Posterior cingulate gyrus (tissue), 11 donors: ENCODE data around the gene PLCB2.

Experiments
- DNase-seq, 10 donors: peaks; one replicate each; pipeline versions ENCODE4 v3.0.0 to v3.0.0-alpha.2; 2020 to 2021; ENCODE audit warnings: mixed read lengths in 3 of 10
- intact Hi-C: fragments of 100-400 bp; cut with DNase I; formaldehyde crosslinking; loops from one replicate; pipeline ENCODE4 v1.15.1; 2023

PLCB2 gene

DNA sequence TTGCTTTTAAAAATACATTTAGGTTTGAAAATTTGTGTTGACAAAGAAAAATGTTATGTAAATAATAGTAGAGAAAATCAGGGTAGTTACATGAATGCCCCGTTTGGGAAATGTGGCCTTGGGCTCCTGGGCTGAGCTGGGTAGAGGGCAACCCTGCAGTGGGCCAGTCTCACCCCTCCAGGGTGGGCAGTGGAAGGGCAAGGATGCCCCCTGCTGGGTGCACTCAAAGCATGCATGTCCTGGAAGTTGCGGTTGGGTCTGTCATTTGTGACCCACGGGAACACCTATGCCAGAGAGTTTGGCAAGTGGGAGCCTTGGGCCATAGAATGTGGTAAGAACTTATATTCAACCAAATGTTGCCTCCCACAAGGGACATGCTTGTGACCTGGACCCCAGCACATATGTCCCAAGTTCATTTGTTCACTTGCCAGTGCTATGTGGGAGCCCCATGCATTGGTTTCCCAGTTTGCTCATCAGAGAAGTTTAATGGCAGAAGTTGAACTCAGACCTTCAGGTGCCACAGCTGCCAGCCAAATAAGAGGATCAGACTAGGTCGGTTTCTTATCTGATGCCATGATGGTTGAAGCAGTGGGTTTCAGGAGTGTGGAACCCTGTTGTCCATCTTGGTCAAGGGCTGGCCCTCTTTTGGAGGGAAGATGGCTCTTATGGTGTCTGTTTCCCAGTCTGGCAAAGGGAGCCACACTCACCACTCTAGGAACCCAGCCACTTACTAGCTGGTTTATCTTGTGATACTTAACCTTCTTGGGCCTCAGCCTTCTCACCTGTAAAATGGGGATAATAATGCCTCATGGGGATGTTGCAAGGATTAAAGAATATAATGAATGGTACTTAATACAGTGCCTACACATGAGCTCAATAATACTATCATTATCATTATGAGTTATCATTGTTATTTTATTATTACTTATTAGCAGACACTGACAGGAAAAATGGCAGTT lies 2.5 kb upstream of the PLCB2 start:
- intact Hi-C loops: no loop called here
- peak in 7 of 10 donors; percentile 36 to 94 (median 59) for DNase-seq

DNA sequence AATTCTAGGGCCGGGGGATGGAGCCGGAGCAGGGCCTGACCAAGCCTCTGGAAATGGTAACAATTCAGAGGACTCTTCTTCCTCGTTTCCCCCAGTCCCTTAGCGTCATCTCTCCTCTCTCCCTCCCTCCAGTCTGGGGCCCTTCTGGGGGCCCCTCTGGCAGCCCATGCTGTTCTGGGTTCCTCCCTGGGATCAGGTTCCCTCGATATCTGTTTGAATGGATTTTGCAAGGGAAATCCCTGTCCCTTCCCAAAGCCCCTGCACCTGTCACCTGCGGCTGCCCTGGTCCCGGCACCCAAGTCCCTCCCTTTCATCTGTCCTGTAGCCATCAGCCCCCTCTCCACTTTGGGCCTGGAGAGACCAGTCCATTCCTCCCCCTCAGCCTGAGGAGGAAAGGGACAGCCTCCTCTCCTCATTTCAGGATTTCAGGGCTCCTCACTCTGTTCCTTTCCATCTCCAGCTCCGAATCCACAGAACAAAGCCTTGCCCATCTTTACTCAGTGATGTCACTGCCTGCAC lies 1.7 kb upstream of the PLCB2 start:
- intact Hi-C loops: no loop called here
- peak in 2 of 10 donors; percentile 26 to 32 for DNase-seq

DNA sequence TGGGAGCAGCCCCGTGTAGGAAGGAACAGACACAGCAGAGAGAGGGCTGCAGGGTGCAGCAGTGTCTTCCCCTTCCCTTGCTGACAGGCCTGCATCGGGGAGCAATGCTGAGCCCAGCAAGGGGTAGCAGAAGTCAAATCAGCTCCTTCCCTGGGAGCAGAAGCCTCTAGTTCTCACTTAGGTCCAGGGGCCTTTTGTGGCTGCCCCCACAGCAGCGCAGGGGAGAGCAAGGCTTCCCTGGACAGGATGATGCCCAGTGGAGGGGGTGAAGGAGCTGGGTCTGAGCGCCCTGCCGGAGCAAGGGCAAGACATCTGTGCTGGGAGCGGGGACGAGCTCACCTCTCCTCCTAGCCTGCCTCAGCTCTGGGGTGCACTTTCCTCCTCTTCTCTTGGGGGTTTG lies 827 bp downstream of the PLCB2 start:
- intact Hi-C loops: no loop called here
- DNase-seq: peak in 2 of 10 donors; percentile 37 to 75

DNA sequence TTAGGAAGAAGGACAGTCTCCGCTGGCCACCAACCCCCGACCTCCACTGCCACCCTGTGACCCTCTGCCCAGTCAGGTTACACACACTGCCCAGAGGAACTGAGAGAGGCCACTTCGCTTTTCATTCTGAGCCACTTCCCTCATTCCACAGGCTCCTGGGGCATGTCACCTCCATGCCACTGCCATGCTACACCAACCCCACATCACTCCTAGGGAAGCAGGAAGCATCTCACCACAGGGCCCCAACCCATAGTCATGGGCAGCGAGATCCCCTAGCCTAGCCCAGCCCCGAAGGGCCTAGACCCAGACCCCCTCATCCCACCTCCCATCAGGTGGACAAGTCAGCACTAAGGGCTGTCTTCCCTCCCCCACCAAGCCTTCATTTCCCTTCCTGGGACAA lies 1.4 kb downstream of the PLCB2 start:
- intact Hi-C loops: no loop called here
- DNase-seq: peak in 2 of 10 donors; percentile 73 to 82

DNA sequence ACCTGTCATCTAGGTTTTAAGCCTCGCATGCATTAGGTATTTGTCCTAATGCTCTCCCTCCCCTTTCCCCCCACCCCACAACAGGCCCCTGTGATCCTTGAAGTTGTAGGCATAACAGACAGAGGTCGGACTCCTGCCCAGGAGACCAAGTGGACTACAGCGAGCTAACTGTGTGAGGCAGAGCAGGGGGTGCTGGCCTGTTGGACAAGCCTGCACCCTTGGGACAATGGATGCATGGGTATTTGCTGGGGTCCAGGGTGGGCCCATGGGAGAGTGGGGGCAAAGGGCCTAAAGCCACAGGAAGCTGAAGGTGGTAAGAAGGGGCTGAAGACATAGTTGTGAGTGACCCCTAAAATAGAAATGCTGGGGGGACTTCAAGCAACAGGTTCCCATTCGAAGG lies 2.5 kb downstream of the PLCB2 start:
- peak in 2 of 10 donors; percentile 18 to 52 for DNase-seq
- intact Hi-C loops: no loop called here

DNA sequence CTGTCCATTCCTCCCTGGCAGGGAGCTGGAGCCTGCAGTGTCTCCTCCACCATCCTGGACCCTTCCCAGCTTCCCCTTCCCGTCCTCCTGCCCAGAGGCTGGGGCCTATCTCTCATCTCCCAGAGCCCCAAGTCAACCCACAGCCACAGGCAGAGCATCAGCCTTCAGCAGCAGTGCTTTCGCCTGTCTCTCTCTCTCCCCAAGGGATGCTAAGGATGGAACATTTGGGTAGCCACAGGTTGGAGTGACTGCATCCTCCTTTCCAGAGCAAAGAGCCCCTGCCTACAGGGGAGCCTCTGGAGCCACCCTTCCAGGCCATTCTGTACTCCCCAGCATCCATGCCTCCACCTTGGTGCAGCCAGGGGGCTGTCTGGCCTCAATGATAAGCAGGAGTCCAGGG lies 4.2 kb downstream of the PLCB2 start:
- intact Hi-C loops: no loop called here
- DNase-seq: peak in 2 of 10 donors; percentile 9 to 51

DNA sequence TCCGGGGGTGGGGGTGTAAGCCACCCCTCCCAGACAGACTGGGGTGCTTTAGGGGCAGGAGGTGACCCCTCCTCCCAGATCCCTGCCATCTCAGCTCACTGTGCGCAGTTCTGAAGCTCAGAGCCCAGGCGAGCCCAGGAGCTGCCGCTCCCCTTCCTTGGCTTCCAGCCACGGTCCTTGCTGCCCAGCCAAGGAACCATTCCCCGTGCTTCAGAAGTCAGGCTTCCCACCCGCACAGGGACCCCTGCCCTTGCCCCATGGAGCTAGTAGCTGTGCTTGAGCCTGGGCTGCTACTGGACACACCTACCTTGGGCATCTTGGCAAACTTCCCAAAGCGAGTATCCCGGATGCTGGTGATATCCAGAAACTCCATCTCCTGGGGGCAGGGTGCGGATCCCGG lies 4.8 kb downstream of the PLCB2 start:
- peak in 2 of 10 donors; percentile 37 to 77 for DNase-seq
- intact Hi-C loops: no loop called here

DNA sequence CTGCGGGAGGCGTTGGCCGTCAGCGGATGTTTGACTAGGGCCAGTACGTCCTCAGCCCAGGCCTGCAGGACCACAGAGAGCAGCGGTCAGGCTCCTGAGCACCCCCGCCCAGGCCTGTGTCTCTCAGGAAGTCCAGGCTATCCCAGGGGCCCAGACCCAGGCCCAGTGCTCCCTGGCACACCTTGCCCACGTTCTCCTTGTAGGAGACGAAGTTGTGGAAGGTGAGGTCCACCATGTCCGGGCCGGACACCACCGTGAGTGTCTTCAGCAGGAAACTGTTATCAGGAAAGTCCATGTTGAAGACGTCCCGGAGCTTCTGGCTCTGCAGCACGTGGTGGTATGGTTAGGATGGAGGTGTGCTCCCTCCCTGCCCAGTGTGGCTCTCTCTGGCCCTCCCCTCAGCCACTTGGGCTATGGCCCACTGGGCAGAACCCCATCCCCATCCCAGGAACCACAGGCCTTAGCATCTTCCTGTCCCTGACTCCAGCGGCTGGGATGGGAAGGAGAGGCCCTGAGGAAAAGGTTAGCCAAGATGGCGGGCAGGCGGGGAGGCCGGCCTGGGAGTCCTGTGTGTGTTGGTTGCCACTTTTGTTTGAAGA lies 5.3 kb downstream of the PLCB2 start:
- DNase-seq: peak in 3 of 10 donors; percentile 52 to 79 (median 62)
- intact Hi-C loops: no loop called here

DNA sequence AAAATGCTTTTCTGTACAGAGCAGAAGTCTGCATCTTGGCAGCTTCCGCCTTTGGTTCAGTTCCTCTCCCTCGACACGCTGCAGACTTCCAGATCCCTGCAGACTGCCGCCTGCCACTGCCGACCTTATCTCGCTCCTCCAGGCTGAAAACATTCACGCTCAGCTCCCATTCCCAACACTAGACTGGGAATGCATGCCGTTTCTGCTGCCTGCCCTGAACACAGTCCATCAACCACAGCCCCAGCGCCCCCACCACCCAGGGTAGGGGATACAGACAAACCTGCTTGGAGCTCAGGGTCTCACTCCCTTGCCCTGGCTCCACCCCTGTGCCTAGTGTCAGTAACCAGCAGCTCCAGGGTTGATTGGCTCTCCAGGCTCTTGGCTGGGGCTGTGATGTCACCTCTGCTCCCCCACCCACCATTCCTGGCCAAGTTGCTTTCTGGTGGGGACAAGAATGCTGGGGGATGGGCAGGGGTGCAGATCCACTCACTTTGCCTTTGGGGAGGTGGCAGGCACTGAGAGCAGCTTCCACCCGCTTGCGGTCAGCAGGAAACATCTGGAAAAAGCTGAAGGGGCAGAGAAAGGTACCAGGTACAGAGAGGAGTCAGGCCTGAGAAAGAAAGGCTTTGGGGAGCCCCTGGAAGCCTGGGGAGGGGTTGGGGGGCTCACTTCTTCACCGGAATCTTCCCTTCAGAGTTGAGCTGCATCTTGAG lies 6.1 kb downstream of the PLCB2 start:
- intact Hi-C loops: no loop called here
- DNase-seq: peak in 2 of 10 donors; percentile 56 to 63

DNA sequence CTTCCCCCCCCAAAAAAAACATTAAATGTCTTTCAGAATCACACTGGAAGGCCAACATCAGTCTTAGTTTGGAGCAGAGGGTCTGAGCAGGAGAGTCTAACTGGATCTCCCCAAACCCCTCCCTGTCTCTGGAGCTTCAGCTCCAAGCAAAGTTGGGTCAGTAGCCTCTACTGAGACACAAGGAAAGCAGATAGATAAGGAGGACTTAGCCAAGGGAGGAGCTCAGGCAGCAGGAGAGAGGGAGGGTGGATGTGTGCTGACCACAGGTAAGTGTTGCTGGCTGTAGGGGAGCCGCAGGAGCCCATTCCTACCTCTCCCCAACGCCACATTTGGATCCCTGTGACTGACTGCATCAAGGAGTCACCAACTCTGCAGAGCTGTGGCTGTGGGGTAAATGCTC lies 7.0 kb downstream of the PLCB2 start:
- intact Hi-C loops: no loop called here
- peak in 1 of 10 donors; percentile 51 for DNase-seq

DNA sequence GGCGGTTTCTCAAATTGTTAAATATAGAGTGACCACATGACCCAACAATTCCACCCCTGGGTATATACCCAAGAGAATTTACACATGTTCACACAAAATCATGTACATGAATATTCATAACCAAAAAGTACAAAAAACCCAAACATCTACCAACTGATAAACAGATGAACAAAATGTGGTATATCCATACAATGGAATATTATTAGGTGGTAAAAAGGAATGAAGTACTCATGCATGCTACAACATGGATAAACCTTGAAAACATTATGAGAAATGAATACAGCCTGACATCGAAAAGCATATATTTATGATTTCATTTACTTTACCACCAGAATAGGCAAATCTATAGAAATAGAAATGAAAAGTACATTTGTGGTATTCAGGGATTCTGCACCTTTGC lies 7.4 kb downstream of the PLCB2 start:
- intact Hi-C loops: no loop called here
- DNase-seq: no peak

DNA sequence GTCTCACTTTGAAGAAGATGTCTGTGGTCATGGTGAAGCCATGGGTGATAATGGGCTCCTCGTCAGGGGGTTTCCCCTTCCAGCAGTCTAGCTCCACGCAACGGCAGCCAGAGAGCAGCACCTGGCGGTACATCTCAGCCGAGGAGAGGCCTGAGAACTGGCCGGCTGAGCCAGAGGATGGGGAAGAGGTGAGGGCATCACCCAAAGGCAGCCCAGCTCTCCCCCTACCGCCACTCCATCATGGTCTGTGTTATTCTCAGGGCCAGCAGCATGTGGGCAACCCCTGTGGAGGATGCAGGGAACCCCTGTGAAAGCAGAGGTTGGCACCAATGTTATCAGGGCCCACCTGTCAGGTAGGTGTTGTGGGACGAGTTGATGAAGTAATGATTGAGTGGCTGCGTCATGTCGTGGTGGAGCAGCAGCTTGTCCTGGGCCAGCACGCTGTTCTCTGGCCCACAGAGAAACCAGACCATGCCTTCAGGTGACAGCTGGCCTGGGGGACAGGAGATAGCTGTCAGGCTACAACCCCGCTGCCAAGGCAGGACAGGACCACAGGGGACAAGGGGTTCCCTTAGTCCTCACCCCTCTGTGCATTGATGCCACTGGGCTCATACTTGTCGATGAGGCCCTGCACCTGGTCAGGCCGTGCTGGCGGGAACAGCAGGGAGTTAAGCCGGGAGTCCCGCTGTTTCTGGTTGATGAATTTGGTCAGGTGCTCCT lies 9.4 kb downstream of the PLCB2 start:
- peak in 2 of 10 donors; percentile 66 to 77 for DNase-seq
- intact Hi-C loops: no loop called here

DNA sequence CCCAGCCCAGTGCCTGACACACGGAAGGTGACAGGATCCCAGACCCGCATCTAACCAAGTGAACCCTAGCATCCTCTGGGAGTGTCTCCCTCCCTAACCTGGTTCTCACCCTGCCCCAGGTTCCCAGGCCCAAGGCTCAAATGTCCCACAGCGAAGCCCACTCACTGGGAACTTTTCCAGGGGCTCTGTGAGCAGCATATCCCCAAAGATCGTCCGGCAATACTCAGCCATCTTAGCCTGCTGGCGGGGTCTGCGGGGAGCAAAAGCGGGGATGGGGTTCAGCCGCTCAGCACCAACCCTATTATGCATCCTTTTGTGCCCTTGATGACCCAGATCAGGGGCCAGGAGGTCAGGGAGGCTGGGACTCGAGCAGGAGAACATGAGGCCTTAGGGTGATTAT lies 10.4 kb downstream of the PLCB2 start:
- intact Hi-C loops: no loop called here
- DNase-seq: peak in 1 of 10 donors; percentile 26

DNA sequence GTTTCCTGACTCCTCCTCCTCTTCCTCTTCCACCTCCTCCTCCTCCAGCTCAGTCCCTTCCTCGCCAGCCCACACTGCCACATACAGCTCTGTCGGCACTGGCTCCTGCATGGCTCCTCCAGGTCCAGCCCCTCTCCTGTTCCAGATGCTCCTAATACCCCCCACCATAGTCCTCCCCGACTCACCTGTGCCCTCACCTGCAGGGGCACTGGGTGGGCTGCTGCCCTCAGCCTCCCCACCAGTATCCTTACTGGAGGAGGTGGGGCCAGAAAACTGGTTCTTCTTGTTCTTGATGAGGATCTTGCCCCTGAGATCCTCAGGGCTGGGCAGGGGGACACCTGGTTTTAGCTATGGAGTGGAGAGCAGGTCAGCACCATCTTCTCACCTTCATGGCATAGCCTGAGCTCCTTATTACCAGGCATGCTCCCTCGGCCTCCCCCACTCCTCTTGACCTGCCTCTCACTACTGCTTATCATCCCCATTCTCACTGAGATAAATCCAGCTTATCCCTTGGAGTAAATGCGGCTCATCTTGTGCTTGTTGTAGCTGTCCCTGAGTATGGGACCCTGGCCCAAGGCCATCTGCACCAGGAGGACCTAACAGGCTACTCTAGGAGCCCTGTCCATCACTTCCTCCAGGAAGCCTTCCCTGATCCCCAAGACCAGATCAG lies 11.0 kb downstream of the PLCB2 start:
- peak in 2 of 10 donors; percentile 35 to 70 for DNase-seq
- intact Hi-C loops: no loop called here

DNA sequence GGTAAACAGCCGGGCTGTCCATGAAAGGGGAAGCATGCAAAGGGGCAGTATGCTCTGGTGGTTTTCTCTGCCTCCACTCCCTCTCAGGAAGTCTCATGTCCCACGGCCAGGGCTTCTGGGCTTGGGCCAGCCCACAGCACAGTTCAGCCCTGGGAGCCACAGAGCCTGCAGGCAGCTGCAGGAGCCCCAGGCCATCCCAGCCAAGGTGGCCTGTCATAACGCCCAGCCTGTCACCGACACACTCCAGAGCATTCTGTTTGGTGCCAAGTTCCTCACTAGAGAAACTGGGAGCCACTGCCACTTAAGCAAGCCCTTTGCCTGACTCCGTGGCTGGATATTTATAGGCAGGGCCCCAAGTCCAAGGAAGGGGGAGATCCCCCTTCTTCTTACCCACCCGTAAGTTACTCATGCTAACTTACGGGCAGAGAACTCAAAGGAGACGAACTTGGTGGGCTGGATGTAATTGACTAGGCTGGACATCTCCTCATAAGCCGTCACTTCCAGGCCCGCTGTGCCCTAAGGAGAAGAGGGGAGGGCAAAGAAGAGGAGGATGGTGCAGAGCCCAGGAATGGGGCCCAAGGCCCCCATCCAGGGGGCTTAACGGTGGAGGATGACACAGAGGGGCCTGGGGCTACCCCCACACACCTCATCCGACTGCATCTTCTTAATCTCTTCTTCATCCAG lies 11.7 kb downstream of the PLCB2 start:
- peak in 2 of 10 donors; percentile 21 to 75 for DNase-seq
- intact Hi-C loops: no loop called here

DNA sequence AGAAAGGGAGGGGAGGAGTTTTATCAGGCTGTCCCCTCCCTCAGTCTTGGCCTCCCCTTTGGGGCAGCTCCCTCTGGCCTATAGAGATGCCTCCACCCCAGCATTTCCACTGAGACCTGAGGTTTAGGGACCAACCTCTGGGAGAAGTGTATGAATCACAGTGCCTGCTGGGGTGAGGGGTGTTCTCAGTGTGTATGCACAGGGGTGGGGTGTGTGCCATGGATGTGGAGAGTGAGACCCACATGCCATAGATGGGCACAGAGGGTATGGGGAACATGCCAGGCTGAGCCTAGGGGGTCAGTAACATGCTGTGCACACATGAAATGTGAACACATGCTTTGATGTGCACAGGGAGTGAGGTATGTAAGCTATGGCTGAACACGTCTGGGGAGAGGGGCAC lies 12.4 kb downstream of the PLCB2 start:
- intact Hi-C loops: no loop called here
- peak in 2 of 10 donors; percentile 6 to 27 for DNase-seq

DNA sequence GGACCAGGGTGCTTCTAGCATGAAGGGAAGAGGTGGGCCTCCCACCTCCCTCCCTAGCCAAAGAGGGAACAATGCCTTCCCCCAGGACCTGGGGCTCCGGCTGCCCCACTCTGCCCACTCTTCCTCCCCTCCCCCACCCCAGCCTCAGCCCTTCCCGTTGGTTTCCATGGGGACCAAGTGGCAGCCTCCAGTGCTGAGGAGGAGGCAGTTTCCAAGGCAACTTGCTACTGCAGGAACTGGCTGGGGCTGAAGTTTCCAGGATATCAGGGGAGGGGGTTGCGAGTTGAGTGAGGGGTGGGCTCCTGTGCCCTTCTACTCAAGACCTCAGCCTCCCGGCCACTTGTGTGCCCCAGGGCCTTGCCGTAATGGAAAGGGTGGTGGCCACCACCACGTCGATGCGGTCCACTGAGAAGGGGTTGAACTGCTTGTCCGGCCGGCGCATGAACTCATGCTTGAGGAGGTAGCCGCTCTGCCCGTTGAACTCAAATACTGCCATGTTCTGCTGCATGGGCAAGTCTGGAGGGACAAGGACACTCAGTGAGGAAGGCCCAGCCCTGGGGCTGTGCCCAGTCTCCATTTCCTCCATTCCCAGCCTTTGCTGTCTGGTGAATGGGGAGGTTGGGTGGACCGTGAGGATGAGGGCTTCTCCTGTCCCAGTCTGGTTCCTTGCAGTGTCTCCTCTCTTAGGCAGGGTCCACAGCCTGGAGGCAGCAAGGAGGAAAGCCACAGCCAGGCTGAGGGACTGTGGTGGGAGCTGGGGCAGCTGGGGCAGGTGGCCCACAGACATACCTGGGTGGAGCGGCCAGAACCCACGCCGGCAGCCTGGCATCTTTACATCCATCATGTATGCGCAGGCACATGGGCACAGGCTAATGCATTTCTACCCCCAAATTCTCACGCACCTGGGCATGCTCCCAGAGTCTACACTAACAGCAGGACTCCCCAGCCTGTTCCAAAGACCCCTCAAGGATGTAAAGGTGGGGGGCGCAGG lies 13.5 kb downstream of the PLCB2 start:
- intact Hi-C loops: no loop called here
- DNase-seq: peak in 6 of 10 donors; percentile 33 to 88 (median 67)

DNA sequence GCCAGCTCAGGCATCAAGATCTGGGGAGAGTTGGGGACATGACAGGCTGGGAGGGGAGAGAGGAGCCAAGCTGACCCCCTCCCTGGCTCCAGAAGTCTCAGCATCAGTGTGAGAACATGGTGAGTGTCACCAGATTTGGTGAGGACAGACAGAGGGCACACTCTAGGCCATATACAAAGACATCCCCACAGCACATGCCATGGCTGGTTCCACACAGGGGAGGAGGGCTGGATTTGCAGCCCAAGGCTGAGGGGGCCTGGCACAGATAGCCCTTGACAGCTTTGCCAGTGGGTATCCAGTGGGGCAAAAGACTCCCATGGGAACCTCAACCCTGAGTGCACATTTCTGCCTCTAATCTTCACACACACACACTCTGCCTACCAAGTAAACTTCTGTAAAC lies 14.7 kb downstream of the PLCB2 start:
- intact Hi-C loops: no loop called here
- DNase-seq: peak in 2 of 10 donors; percentile 42
